SK-MEL-5 (cell line): Measurements from ENCODE around the gene GNAT2. TPM values are rescaled to one million over a fixed set of nuclear protein-coding genes. Genes with fewer than 3 reads are reported as not detected.

ENCODE experiments used
- DNase-seq: peaks from one replicate; pipeline ENCODE4 v3.0.0-alpha.2; 2016; ENCODE audit warnings: low read depth, low spot score
- in situ Hi-C: cut with HindIII; loops from 2 replicates; pipeline ENCODE4 v1.10.0; 2016; ENCODE audit warnings: low sequenced_read_pairs, high pct_unique_total_duplicates, low pct_unique_long_range_greater_than_20kb
- total RNA-seq: library from RNA; depleted of rRNA; stranded (reverse); fragments of >200 nt; shearing (Covaris generic); gene quantifications from 2 replicates; pipeline ENCODE4 v1.2.3, GENCODE V29; 2014

The GNAT2 gene
- total RNA-seq, 1 experiment from 2014 or later = 0.18 TPM

GRCh38 chr1:109649491-109649914 is 30.1 kb upstream of the GNAT2 start:
- in situ Hi-C loops = no loop called here
- peak; percentile 63 for DNase-seq

- no peak for DNase-seq
- in situ Hi-C loops = no loop called here
Observed at GRCh38 chr1:109644670-109645069, 25.3 kb upstream of the GNAT2 start.

- in situ Hi-C loops = no loop called here
- DNase-seq = peak; percentile 71
Observed at GRCh38 chr1:109643385-109644230, 24.2 kb upstream of the GNAT2 start.

GRCh38 chr1:109642626-109643025 is 23.2 kb upstream of the GNAT2 start:
- in situ Hi-C loops = no loop called here

GRCh38 chr1:109641861-109642260 is 22.4 kb upstream of the GNAT2 start:
- in situ Hi-C loops = no loop called here
- no peak for DNase-seq

More at GRCh38 chr1:109642626-109643025, 23.2 kb upstream of the GNAT2 start:
- DNase-seq = no peak

GRCh38 chr1:109641078-109641740 is 21.8 kb upstream of the GNAT2 start:
- in situ Hi-C loops = no loop called here
- DNase-seq = no peak

GRCh38 chr1:109640285-109640865 is 21.0 kb upstream of the GNAT2 start:
- peak; percentile 74 for DNase-seq
- in situ Hi-C loops = no loop called here

- DNase-seq = no peak
Observed at GRCh38 chr1:109639841-109640184, 20.4 kb upstream of the GNAT2 start.

GRCh38 chr1:109639063-109639840 is 19.8 kb upstream of the GNAT2 start:
- in situ Hi-C loops = no loop called here
- no peak for DNase-seq

More at GRCh38 chr1:109639841-109640184, 20.4 kb upstream of the GNAT2 start:
- in situ Hi-C loops = no loop called here

- in situ Hi-C loops = no loop called here
- DNase-seq = no peak
Observed at GRCh38 chr1:109637446-109637845, 18.0 kb upstream of the GNAT2 start.

GRCh38 chr1:109636201-109636952 is 17.0 kb upstream of the GNAT2 start:
- no peak for DNase-seq
- in situ Hi-C loops = no loop called here

GRCh38 chr1:109635862-109636200 is 16.4 kb upstream of the GNAT2 start:
- in situ Hi-C loops = no loop called here

GRCh38 chr1:109634771-109635750 is 15.6 kb upstream of the GNAT2 start:
- DNase-seq = no peak
- in situ Hi-C loops = no loop called here

More at GRCh38 chr1:109635862-109636200, 16.4 kb upstream of the GNAT2 start:
- DNase-seq = no peak

GRCh38 chr1:109634292-109634691 is 14.9 kb upstream of the GNAT2 start:
- in situ Hi-C loops = no loop called here
- no peak for DNase-seq

GRCh38 chr1:109632671-109633346 is 13.4 kb upstream of the GNAT2 start:
- DNase-seq = no peak
- in situ Hi-C loops = no loop called here
